Measurements from ENCODE around the gene PRR4. TPM values are rescaled to one million over a fixed set of nuclear protein-coding genes. Genes with fewer than 3 reads are reported as not detected.

PRR4 gene
- 5.7 and 6.4 TPM in 2 replicates for polyA plus RNA-seq (2011; rRNA removed)
- polyA plus RNA-seq (2012; cell fraction: cytosol; rRNA removed) = 1.4 and 1.6 TPM in 2 replicates
- polyA plus RNA-seq (2012; cell fraction: nucleus; rRNA removed) = 6.3 and 10.2 TPM in 2 replicates
- 1.6 to 2.5 TPM (median 2.2 TPM) in 3 replicates for polyA plus RNA-seq (2017; fragmentation: RNase III; extraction: RNeasy Plus Mini Kit Qiagen cat#74134 plus additional on column Dnase treatment)
- polyA minus RNA-seq (2011; rRNA and poly(A)+ RNA removed) = 5.7 and 7.6 TPM in 2 replicates

DNA sequence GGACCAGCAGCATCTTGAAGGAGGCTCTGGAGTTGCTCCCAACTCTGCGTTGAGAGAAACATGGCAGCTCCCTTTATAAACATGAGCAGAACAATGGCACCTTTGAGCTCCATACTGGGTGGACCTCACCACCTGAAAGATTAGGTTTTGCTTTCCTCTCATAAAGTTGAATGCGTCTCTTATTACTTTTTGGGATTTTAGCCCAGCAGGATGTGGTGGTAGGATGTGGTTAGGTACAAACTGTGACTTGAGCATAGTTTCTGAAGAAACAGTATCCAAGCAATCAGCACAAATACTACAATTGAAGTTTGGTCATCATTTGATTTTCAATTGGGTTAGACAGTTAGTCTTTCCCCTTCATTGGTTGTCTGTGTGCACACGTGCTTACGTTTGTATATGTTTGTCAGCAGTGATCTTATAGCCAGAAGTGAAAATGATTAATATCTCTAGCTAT is at the start of gene PRR4:
Gene PRR4, minus strand, starts transcription at position 51 of the 454 bp plus-strand sequence. Its CDS starts 38 bp downstream, at position 13.
- DNase-seq (ENCODE audit: low read depth in 1 of 2, low spot score in 1 of 2) = no peak
- Histone ChIP-seq H3K27ac (no peak within 1 kb of the TSS), H3K4me1 (no peaks in the 10 kb centered on the region), H3K9me3 (no peaks in the 10 kb centered on the region), H3K4me2 (no peak within 1 kb of the TSS), H3K4me3 (no peak within 1 kb of the TSS)
- POLR2A ChIA-PET = no interaction called here
- FAIRE-seq = no peak
- no peak for ATAC-seq
- TF ChIP-seq ZFP36 (IDR thresholded peaks at IDR 0.05; ENCODE audit: borderline replicate concordance, partially characterized antibody) (no peak), HOXB5 (CRISPR knock-in tag; IDR thresholded peaks at IDR 0.05) (no peak), CHD4 (IDR thresholded peaks at IDR 0.05; ENCODE audit: borderline replicate concordance) (no peak), NFE2L2 (conservative IDR thresholded peaks at IDR 0.05; ENCODE audit: low read length) (no peak), CBX8 (IDR thresholded peaks at IDR 0.05) (no peak), RAD21 (conservative IDR thresholded peaks at IDR 0.05 in 1 of 2, IDR thresholded peaks at IDR 0.05 in 1 of 2) (no peak), HES2 (IDR thresholded peaks at IDR 0.05) (no peak), TFCP2L1 (CRISPR knock-in tag; IDR thresholded peaks at IDR 0.05) (no peak), HEYL (CRISPR knock-in tag; IDR thresholded peaks at IDR 0.05) (no peak), PHF8 (IDR thresholded peaks at IDR 0.05; ENCODE audit: borderline replicate concordance, low read depth) (no peak)
- WGBS (ENCODE audit: missing lambda C conversion rate) = 91% methylated on average over 4 of the region's 4 CpGs
- CTCF ChIA-PET = no interaction called here

DNA sequence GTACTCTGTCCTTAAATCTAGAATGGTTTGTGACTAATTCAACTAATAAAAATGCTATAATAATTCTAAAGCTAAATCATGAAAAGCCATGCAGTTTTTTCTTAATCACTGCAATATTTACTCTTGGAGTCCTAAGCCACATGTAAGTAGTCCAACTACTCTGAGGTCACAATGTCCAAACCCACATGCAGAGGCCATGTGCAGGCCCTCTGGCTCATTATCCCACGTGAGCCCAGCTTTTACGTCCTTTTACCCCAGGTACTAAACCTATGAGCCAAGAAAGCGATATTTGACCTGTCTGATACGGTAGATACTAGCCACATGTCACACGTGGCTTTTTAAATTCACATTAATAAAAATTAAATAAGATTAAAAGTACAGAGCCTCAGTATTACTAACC is 47.6 kb upstream of the PRR4 start:
- H3K4me3 ChIP-seq = no peak overlapping the region
- no peak overlapping the region for H3K4me2 ChIP-seq
- no peak overlapping the region for H3K27ac ChIP-seq
- H3K9me3 ChIP-seq = 0 out of 3 replicates have a peak, but pooled peaks cover 4% of the 10 kb centered on the region
- DNase-seq (ENCODE audit: low read depth in 1 of 2, low spot score in 1 of 2) = no peak
- ChIA-PET CTCF (no interaction called here), POLR2A (no interaction called here)
- FAIRE-seq = no peak
- TF ChIP-seq FOXS1 (CRISPR knock-in tag; IDR thresholded peaks at IDR 0.05) (no peak), RFX5 (IDR thresholded peaks at IDR 0.05) (no peak), FOSB (CRISPR knock-in tag; IDR thresholded peaks at IDR 0.05) (no peak), ZFP36 (IDR thresholded peaks at IDR 0.05; ENCODE audit: borderline replicate concordance, partially characterized antibody) (no peak), ELK1 (IDR thresholded peaks at IDR 0.05; ENCODE audit: low read depth, low read length) (no peak), HOXB5 (CRISPR knock-in tag; IDR thresholded peaks at IDR 0.05) (no peak), ZNF302 (CRISPR knock-in tag; IDR thresholded peaks at IDR 0.05) (no peak), USF2 (IDR thresholded peaks at IDR 0.05) (no peak), CEBPB (IDR thresholded peaks at IDR 0.05) (no peak), GATA3 (IDR thresholded peaks at IDR 0.05; ENCODE audit: borderline replicate concordance) (no peak), JUN (IDR thresholded peaks at IDR 0.05) (no peak), HES2 (IDR thresholded peaks at IDR 0.05) (no peak), BCL3 (IDR thresholded peaks at IDR 0.05) (no peak), KDM5A (IDR thresholded peaks at IDR 0.05) (no peak), MAFK (IDR thresholded peaks at IDR 0.05; ENCODE audit: partially characterized antibody) (no peak), CHD4 (IDR thresholded peaks at IDR 0.05; ENCODE audit: borderline replicate concordance) (no peak), CBX2 (IDR thresholded peaks at IDR 0.05; ENCODE audit: borderline replicate concordance, low read depth) (no peak)
- TF ChIP-seq, protein P1, sequence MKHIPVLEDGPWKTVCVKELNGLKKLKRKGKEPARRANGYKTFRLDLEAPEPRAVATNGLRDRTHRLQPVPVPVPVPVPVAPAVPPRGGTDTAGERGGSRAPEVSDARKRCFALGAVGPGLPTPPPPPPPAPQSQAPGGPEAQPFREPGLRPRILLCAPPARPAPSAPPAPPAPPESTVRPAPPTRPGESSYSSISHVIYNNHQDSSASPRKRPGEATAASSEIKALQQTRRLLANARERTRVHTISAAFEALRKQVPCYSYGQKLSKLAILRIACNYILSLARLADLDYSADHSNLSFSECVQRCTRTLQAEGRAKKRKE (CRISPR knock-in tag; IDR thresholded peaks at IDR 0.05; ENCODE audit: low read depth) = no peak
- TF ChIP-seq, protein P2, sequence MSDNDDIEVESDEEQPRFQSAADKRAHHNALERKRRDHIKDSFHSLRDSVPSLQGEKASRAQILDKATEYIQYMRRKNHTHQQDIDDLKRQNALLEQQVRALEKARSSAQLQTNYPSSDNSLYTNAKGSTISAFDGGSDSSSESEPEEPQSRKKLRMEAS (IDR thresholded peaks at IDR 0.05) = no peak
- no peak for ATAC-seq
- no peaks in the 10 kb centered on the region for H3K4me1 ChIP-seq
- WGBS (ENCODE audit: missing lambda C conversion rate) = 94% methylated on average over 5 of the region's 5 CpGs

Data from A549 (cell line).